Progenitor cell of endocrine pancreas (in vitro differentiated cells): Measurements from ENCODE around the gene WASF1. TPM values are rescaled to one million over a fixed set of nuclear protein-coding genes. Genes with fewer than 3 reads are reported as not detected.

ENCODE experiments used
- DNase-seq: peaks from one replicate; pipeline ENCODE4 v3.0.0; 2021; ENCODE audit warnings: low spot score; ENCODE audit not compliant: unreplicated experiment
- H3K27ac Mint-ChIP-seq: 2 replicates; pipeline ENCODE4 v1.8.0; 2021; ENCODE audit warnings: mild to moderate bottlenecking, moderate library complexity, mixed read lengths
- H3K27me3 Mint-ChIP-seq: 2 replicates; pipeline ENCODE4 v1.8.0; 2021; ENCODE audit warnings: mixed read lengths
- H3K36me3 Mint-ChIP-seq: 2 replicates; pipeline ENCODE4 v1.8.0; 2022; ENCODE audit warnings: mixed read lengths; ENCODE audit not compliant: insufficient read depth
- H3K4me1 Mint-ChIP-seq: 2 replicates; pipeline ENCODE4 v1.8.0; 2021; ENCODE audit warnings: low read depth, mixed read lengths
- H3K4me3 Mint-ChIP-seq: 2 replicates; pipeline ENCODE4 v1.8.0; 2021; ENCODE audit warnings: low read depth, mild to moderate bottlenecking, moderate library complexity, mixed read lengths
- H3K9me3 Mint-ChIP-seq: 2 replicates; pipeline ENCODE4 v1.8.0; 2021; ENCODE audit warnings: low read depth, mixed read lengths
- long read RNA-seq: library from polyadenylated mRNA; unstranded; transcript quantifications from one replicate; pipeline ENCODE4 v2.0.0, GENCODE V29; 2020
- total RNA-seq: library from RNA; stranded (reverse); gene quantifications from 2 replicates; pipeline ENCODE4 v1.2.1, GENCODE V29; 2021
- TF ChIP-seq, protein P1 (sequence below): fragments of 200-600 bp; sonication (generic); IDR thresholded peaks from one replicate; pipeline ENCODE4 v1.5.0; 2021; ENCODE audit warnings: antibody characterized with exemption, mild to moderate bottlenecking; ENCODE audit not compliant: unreplicated experiment

WASF1 gene
- total RNA-seq: 45.6 and 46.4 TPM in 2 replicates
- long read RNA-seq, partial matches to known transcripts: 3 of 5 reads
- long read RNA-seq, other reads (novel, unspliced or antisense): 2 of 5 reads

DNA sequence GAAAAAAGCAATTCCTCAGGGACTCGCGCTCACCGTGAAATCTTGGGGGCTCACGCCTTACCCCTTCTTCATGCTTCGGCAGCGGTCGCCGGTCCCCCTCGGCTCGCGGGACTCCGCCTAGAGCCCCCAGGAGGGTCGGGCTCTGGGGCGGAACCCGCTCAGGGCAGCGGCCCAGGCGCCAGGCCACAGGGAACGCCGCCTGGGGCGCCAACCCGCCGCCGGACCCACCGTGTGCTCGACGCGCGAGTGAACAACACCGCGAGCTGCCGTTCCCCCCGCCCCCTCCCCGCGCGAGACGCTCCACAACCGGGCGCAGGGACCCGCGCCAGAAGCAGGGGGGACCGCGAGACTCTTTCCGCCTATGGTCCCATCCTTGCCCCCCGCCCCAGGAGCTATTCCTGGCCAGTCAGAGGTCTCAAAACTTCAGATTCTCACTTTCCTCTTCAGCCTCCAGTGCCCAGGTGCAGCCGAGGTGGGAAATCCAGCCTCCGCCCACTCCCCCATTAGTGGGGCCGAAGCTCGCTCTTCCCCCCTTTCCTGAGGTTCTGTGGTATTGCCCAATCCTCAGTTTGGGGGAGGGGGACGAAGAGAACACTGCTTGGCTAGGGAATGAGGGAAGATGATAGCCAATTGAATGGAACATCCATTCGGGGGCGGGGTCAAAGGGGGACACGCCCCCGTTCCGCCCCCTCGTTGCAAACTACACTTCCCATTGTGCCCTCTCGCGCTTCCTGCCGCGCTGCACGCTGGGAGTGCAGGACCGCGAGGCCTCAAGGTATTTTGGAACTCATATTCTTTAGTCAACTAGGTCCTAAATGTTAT is at the start of gene WASF1:
TSS of gene WASF1 (minus strand) at position 265 of the 822 bp plus-strand sequence. CDS start 52,069 bp downstream, outside the sequence.
- TF ChIP-seq, protein P1, sequence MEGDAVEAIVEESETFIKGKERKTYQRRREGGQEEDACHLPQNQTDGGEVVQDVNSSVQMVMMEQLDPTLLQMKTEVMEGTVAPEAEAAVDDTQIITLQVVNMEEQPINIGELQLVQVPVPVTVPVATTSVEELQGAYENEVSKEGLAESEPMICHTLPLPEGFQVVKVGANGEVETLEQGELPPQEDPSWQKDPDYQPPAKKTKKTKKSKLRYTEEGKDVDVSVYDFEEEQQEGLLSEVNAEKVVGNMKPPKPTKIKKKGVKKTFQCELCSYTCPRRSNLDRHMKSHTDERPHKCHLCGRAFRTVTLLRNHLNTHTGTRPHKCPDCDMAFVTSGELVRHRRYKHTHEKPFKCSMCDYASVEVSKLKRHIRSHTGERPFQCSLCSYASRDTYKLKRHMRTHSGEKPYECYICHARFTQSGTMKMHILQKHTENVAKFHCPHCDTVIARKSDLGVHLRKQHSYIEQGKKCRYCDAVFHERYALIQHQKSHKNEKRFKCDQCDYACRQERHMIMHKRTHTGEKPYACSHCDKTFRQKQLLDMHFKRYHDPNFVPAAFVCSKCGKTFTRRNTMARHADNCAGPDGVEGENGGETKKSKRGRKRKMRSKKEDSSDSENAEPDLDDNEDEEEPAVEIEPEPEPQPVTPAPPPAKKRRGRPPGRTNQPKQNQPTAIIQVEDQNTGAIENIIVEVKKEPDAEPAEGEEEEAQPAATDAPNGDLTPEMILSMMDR: peak; percentile 16
- Mint-ChIP-seq H3K9me3 (no peaks in the 10 kb centered on the region), H3K4me3 (peak within 1 kb of the TSS; percentile 90), H3K4me1 (peaks cover 11% of the 10 kb centered on the region), H3K27me3 (no peaks in the 10 kb centered on the region), H3K36me3 (no peaks in the 10 kb centered on the region), H3K27ac (peak within 1 kb of the TSS; percentile 72)
- DNase-seq: peak; percentile 96

DNA sequence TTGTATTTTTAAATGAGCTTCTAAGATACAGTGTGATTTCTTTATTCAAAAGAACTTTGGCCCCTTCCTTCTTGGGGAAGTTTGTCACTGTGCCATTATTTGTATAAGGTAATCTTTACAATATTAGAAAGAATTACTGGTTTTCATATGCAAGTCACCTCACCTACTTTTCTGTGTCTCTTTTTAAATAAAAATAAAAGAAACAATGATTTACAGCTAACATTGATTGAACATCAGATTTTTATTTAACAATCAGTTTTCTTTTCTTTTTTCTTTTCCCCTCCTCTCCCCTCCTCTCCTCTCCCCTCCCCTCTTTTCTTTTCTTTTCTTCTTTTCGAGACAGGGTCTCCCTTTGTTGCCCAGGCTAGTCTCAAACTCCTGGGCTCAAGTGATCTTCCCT is 46.8 kb upstream of the WASF1 start:
- TF ChIP-seq, protein P1: no peak
- Mint-ChIP-seq H3K27ac (no peak overlapping the region), H3K27me3 (no peaks in the 10 kb centered on the region), H3K36me3 (peaks cover 14% of the 10 kb centered on the region), H3K4me1 (no peaks in the 10 kb centered on the region), H3K9me3 (no peaks in the 10 kb centered on the region), H3K4me3 (no peak overlapping the region)
- DNase-seq: no peak

DNA sequence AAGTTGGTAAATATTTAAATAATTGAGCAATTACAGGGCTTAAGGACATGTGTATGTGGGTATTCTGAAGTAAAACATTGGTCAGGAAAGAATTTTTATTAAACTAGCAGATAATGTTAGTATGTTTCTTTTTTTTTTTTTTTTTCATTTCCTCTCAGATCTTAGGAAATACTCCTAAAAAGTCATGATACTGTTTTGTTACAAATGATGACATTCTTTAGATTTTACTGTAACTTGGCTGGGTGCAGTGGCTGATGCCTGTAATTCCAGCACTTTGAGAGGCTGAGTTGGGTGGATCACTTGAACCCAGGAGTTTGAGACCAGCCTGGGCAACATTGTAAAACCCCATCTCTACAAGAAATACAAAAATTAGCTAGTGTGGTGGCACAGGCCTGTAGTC is 42.3 kb upstream of the WASF1 start:
- no peak overlapping the region for H3K4me3 Mint-ChIP-seq
- peaks cover 22% of the 10 kb centered on the region for H3K36me3 Mint-ChIP-seq
- no peaks in the 10 kb centered on the region for H3K9me3 Mint-ChIP-seq
- H3K4me1 Mint-ChIP-seq: no peaks in the 10 kb centered on the region
- no peak for DNase-seq
- no peaks in the 10 kb centered on the region for H3K27me3 Mint-ChIP-seq
- TF ChIP-seq, protein P1: no peak
- no peak overlapping the region for H3K27ac Mint-ChIP-seq

DNA sequence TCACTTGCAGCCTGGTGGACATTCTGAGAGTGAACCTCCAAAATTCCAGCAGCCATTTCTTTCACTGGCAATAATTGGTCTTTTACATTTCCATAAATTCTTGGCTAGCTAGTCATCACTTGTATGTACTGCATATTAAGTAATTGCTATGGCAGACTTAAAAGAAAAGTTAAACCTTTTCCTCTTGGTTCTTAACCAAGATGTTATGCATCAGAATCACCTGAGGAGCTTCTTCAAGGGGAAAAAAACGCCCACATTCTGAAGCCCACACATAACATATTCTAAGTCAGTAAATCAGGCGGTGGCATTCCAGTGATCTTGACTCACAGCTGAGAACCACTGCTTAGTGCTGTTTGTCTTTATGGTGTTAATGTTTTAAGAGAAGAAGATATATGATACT is 37.8 kb upstream of the WASF1 start:
- H3K4me1 Mint-ChIP-seq: no peaks in the 10 kb centered on the region
- no peak overlapping the region for H3K4me3 Mint-ChIP-seq
- TF ChIP-seq, protein P1: no peak
- H3K27me3 Mint-ChIP-seq: no peaks in the 10 kb centered on the region
- H3K9me3 Mint-ChIP-seq: no peaks in the 10 kb centered on the region
- H3K36me3 Mint-ChIP-seq: peaks cover 27% of the 10 kb centered on the region
- DNase-seq: no peak
- no peak overlapping the region for H3K27ac Mint-ChIP-seq

DNA sequence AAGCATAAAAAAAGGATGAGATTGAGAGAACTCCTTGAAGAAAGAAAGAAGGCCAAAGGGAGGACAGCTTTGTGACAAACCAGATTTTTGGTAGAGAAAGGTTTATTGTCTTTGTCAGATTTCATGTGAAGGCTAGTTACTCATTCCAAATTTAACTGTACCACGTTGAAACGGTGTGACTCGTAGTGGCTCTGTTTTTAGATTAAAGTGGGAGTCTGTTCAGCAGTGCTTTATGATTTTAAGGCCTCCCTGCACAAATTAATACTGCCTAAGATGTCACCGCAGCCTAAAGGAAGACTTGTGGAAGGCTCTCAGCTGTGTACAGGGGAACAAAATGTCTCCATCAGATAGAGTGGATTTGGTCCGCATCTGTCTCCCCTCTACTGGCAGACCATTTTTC is 36.7 kb upstream of the WASF1 start:
- no peak overlapping the region for H3K27ac Mint-ChIP-seq
- H3K4me3 Mint-ChIP-seq: no peak overlapping the region
- H3K9me3 Mint-ChIP-seq: no peaks in the 10 kb centered on the region
- peaks cover 31% of the 10 kb centered on the region for H3K36me3 Mint-ChIP-seq
- TF ChIP-seq, protein P1: no peak
- DNase-seq: no peak
- H3K27me3 Mint-ChIP-seq: no peaks in the 10 kb centered on the region
- no peaks in the 10 kb centered on the region for H3K4me1 Mint-ChIP-seq
